HEK293T (cell line): Measurements from ENCODE around the gene SLC5A2.

Experiments used
- ARNT ChIP-seq: fragments of 450-650 bp; IDR thresholded peaks from 2 replicates; pipeline ENCODE4 v1.6.1; 2017; ENCODE audit warnings: mild to moderate bottlenecking
- BHLHE40 ChIP-seq: fragments of 450-650 bp; IDR thresholded peaks from 2 replicates; pipeline ENCODE4 v1.6.1; 2016; ENCODE audit warnings: mild to moderate bottlenecking, moderate library complexity, borderline replicate concordance
- ELF4 ChIP-seq: fragments of 450-650 bp; IDR thresholded peaks from 2 replicates; pipeline ENCODE4 v1.6.1; 2017; ENCODE audit warnings: antibody characterized with exemption
- FOXA1 ChIP-seq: fragments of 450-650 bp; IDR thresholded peaks from 2 replicates; pipeline ENCODE4 v1.6.1; 2016; ENCODE audit warnings: mild to moderate bottlenecking
- L3MBTL2 ChIP-seq: fragments of 450-650 bp; conservative IDR thresholded peaks from 2 replicates; pipeline ENCODE4 v1.6.1; 2016; ENCODE audit warnings: mild to moderate bottlenecking
- PKNOX1 ChIP-seq: fragments of 450-650 bp; IDR thresholded peaks from 2 replicates; pipeline ENCODE4 v1.6.1; 2016
- SP1 ChIP-seq: fragments of 450-650 bp; IDR thresholded peaks from 2 replicates; pipeline ENCODE4 v1.6.1; 2017
- SUZ12 ChIP-seq: fragments of 450-650 bp; IDR thresholded peaks from 2 replicates; pipeline ENCODE4 v1.6.1; 2016; ENCODE audit warnings: mild to moderate bottlenecking

GRCh38 chr16:31531096-31531495 is 48.2 kb downstream of the SLC5A2 start:
- TF ChIP-seq ELF4, result no peak
- TF ChIP-seq PKNOX1, result no peak
- TF ChIP-seq SUZ12, result no peak
- TF ChIP-seq SP1, result no peak
- no peak for TF ChIP-seq ARNT
- no peak for TF ChIP-seq L3MBTL2
- TF ChIP-seq BHLHE40, result no peak
- no peak for TF ChIP-seq FOXA1
